Measurements from ENCODE around the gene CEP19.
"Not testable (repeated sequence)": the region's sequence is repeated elsewhere in the genome, so short reads cannot be mapped to it uniquely, and the experiment has no call there.

CEP19 gene

GRCh38 chr3:196740481-196741248, 28.6 kb upstream of the CEP19 start:
- Histone ChIP-seq H3K27ac (ENCODE audit: low read depth, low read length) (peak overlapping the region; percentile 93), H3K9ac (ENCODE audit: low read depth in 1 of 2, low read length in 2 of 2) (peak overlapping the region; percentile 92 to 96), H3K4me1 (ENCODE audit: control insufficient read depth in 1 of 2, insufficient read depth in 2 of 2, low read length in 2 of 2) (peaks cover 8 to 12% of the 10 kb centered on the region in 2 donors), H3K4me3 (ENCODE audit: low read depth in 1 of 2, low read length in 2 of 2) (peak overlapping the region; percentile 93 to 98), H3K36me3 (ENCODE audit: control insufficient read depth in 1 of 2, insufficient read depth in 2 of 2, low read length in 2 of 2) (no peaks in the 10 kb centered on the region), H3K27me3 (ENCODE audit: control insufficient read depth in 1 of 2, insufficient read depth in 2 of 2, low read length in 2 of 2) (no peaks in the 10 kb centered on the region), H3K9me3 (ENCODE audit: control insufficient read depth in 1 of 2, low read length in 2 of 2) (no peaks in the 10 kb centered on the region)

GRCh38 chr3:196739671-196740480, 27.8 kb upstream of the CEP19 start, which contains the start of gene PAK2:
PAK2 (plus strand) TSS chr3:196739857; CDS start chr3:196782647, 42,790 bp downstream.
- Histone ChIP-seq H3K27me3 (ENCODE audit: control insufficient read depth in 1 of 2, insufficient read depth in 2 of 2, low read length in 2 of 2) (no peaks in the 10 kb centered on the region), H3K4me1 (ENCODE audit: control insufficient read depth in 1 of 2, insufficient read depth in 2 of 2, low read length in 2 of 2) (peaks cover 8 to 12% of the 10 kb centered on the region in 2 donors), H3K4me3 (ENCODE audit: low read depth in 1 of 2, low read length in 2 of 2) (peak within 1 kb of the TSS; percentile 93 to 98), H3K36me3 (ENCODE audit: control insufficient read depth in 1 of 2, insufficient read depth in 2 of 2, low read length in 2 of 2) (no peaks in the 10 kb centered on the region), H3K9ac (ENCODE audit: low read depth in 1 of 2, low read length in 2 of 2) (peak within 1 kb of the TSS; percentile 92 to 96), H3K27ac (ENCODE audit: low read depth, low read length) (peak within 1 kb of the TSS; percentile 93), H3K9me3 (ENCODE audit: control insufficient read depth in 1 of 2, low read length in 2 of 2) (no peaks in the 10 kb centered on the region)

DNA sequence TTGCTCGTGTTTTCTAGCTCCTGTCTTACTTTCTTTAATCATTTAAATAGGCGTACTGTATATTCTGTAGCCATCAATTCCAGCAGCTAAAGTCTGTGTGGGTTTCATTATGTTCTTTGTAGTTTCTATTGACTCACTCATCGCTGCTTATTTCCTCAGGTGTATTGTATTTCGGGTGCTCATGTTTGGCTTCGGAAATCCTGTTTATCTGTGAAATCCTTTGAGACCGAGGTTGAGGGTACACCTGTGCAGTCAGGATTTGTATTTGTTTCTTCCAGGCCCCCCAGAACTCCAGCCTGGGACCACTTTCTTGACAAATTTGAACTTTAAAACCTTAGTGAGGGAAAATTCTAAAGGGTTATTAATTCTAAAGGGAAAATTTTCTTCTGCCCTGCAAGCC, 25.6 kb upstream of the CEP19 start:
- H3K4me1 ChIP-seq (ENCODE audit: control insufficient read depth in 1 of 2, insufficient read depth in 2 of 2, low read length in 2 of 2), result peaks cover 8% of the 10 kb centered on the region in 2 donors
- no peaks in the 10 kb centered on the region for H3K36me3 ChIP-seq (ENCODE audit: control insufficient read depth in 1 of 2, insufficient read depth in 2 of 2, low read length in 2 of 2)
- no peaks in the 10 kb centered on the region for H3K27me3 ChIP-seq (ENCODE audit: control insufficient read depth in 1 of 2, insufficient read depth in 2 of 2, low read length in 2 of 2)
- H3K9me3 ChIP-seq (ENCODE audit: control insufficient read depth in 1 of 2, low read length in 2 of 2), result no peaks in the 10 kb centered on the region
- no peak overlapping the region for H3K27ac ChIP-seq (ENCODE audit: low read depth, low read length)
- no peak overlapping the region for H3K4me3 ChIP-seq (ENCODE audit: low read depth in 1 of 2, low read length in 2 of 2)
- H3K9ac ChIP-seq (ENCODE audit: low read depth in 1 of 2, low read length in 2 of 2), result no peak overlapping the region

DNA sequence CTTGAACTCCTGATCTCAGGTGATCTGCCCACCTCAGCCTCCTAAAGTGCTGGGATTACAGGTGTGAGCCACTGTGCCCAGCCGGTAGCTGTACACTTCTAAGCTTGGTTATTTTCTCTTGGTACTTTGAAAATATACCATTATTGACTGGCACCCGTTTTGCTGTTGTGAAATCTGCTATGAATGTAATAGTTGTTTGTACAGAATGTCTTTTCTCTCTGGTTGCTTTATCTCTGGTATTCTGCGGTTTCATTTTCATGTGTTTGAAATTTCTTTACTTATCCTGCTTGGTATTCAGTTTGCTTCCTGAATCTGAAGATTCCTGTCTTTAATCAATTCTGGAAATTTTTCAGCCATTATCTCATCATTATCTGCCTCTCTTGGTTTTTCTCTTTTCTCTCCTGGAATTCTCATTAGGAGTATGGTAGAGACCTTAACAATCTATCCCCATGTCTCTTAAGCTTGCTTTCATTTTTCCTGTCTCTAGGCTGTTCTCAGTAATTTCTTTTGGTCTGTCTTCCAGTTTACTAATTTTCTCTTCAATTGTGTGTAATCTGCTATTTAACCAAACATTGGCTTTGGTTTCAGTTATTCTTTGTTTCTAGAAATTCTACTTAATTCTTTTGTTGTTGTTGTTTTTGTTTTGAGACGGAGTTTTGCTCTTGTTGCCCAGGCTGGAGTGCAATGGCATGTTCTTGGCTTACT, 24.8 kb upstream of the CEP19 start:
- no peak overlapping the region for H3K4me3 ChIP-seq (ENCODE audit: low read depth in 1 of 2, low read length in 2 of 2)
- peaks cover 4 to 7% of the 10 kb centered on the region in 2 donors for H3K4me1 ChIP-seq (ENCODE audit: control insufficient read depth in 1 of 2, insufficient read depth in 2 of 2, low read length in 2 of 2)
- no peak overlapping the region for H3K27ac ChIP-seq (ENCODE audit: low read depth, low read length)
- no peaks in the 10 kb centered on the region for H3K36me3 ChIP-seq (ENCODE audit: control insufficient read depth in 1 of 2, insufficient read depth in 2 of 2, low read length in 2 of 2)
- no peaks in the 10 kb centered on the region for H3K27me3 ChIP-seq (ENCODE audit: control insufficient read depth in 1 of 2, insufficient read depth in 2 of 2, low read length in 2 of 2)
- H3K9ac ChIP-seq (ENCODE audit: low read depth in 1 of 2, low read length in 2 of 2), result no peak overlapping the region
- H3K9me3 ChIP-seq (ENCODE audit: control insufficient read depth in 1 of 2, low read length in 2 of 2), result no peaks in the 10 kb centered on the region

DNA sequence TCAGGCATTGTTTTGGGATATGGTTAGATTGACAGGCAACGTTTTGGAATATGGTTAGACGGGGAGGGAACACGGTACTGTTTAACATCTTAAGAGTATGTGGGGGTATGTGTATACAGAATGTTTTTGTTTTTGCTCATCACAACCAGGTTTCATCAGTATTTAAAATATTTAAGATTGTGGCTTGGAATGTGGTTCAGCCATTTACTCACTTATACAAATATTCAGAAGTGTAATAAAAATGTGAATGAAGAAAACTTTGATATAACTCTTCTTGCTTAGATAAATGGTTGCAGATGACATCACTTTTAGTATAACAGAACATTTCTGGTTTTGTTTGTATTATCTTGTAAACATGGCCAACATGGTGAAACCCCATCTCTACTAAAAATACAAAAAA, 23.7 kb upstream of the CEP19 start:
- H3K9ac ChIP-seq (ENCODE audit: low read depth in 1 of 2, low read length in 2 of 2), result no peak overlapping the region
- H3K4me1 ChIP-seq (ENCODE audit: control insufficient read depth in 1 of 2, insufficient read depth in 2 of 2, low read length in 2 of 2), result peaks cover 0 to 4% of the 10 kb centered on the region in 2 donors
- H3K4me3 ChIP-seq (ENCODE audit: low read depth in 1 of 2, low read length in 2 of 2), result no peak overlapping the region
- H3K27me3 ChIP-seq (ENCODE audit: control insufficient read depth in 1 of 2, insufficient read depth in 2 of 2, low read length in 2 of 2), result no peaks in the 10 kb centered on the region
- no peaks in the 10 kb centered on the region for H3K9me3 ChIP-seq (ENCODE audit: control insufficient read depth in 1 of 2, low read length in 2 of 2)
- H3K27ac ChIP-seq (ENCODE audit: low read depth, low read length), result no peak overlapping the region
- no peaks in the 10 kb centered on the region for H3K36me3 ChIP-seq (ENCODE audit: control insufficient read depth in 1 of 2, insufficient read depth in 2 of 2, low read length in 2 of 2)

DNA sequence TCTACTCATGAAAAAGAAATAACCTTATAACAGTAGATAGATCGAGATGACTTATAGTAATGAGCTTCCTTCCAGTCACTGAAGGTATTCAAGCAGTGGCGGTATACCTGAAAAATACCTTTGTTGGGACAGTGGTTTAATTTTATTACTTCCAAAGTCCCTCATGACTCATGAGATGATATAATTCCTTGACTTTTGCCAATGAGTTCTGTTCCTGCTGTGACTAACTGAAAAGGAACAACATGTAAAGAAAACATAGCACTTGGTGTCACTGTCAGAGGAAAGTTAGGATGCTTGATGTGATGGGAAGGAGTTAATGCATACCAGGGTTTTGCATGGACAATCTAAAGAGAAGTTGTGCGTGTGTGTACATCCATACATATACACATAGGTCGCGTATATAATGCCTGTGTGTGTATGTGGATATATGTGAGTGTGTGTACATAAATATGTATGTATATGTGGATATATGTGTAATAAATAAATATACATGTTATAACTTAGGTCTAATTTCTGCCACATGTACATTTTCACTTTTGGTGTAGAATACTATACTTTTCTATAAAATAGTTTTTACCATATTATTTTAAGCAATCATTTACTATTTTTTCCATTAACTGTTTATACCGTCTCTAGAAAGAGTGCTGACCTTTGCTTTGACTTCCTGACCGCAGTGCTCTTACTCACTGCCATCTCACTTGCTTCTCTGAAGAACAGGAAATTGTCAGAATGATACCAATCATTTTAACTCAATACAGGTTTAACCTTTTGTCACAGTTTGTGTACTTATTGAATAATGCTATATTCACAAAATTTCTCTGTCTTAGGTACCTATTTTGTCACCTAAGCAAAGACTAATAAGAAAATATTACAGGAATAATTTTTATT, 15.0 kb upstream of the CEP19 start:
- Histone ChIP-seq H3K4me3 (ENCODE audit: low read depth in 1 of 2, low read length in 2 of 2) (no peak overlapping the region), H3K4me1 (ENCODE audit: control insufficient read depth in 1 of 2, insufficient read depth in 2 of 2, low read length in 2 of 2) (peaks cover 0 to 6% of the 10 kb centered on the region in 2 donors), H3K27me3 (ENCODE audit: control insufficient read depth in 1 of 2, insufficient read depth in 2 of 2, low read length in 2 of 2) (no peaks in the 10 kb centered on the region), H3K9ac (ENCODE audit: low read depth in 1 of 2, low read length in 2 of 2) (no peak overlapping the region), H3K36me3 (ENCODE audit: control insufficient read depth in 1 of 2, insufficient read depth in 2 of 2, low read length in 2 of 2) (peaks cover 0 to 8% of the 10 kb centered on the region in 2 donors), H3K9me3 (ENCODE audit: control insufficient read depth in 1 of 2, low read length in 2 of 2) (no peaks in the 10 kb centered on the region), H3K27ac (ENCODE audit: low read depth, low read length) (no peak overlapping the region)

- no peaks in the 10 kb centered on the region for H3K27me3 ChIP-seq (ENCODE audit: control insufficient read depth in 1 of 2, insufficient read depth in 2 of 2, low read length in 2 of 2)
- H3K27ac ChIP-seq (ENCODE audit: low read depth, low read length), result no peak overlapping the region
- no peak overlapping the region for H3K4me3 ChIP-seq (ENCODE audit: low read depth in 1 of 2, low read length in 2 of 2)
- H3K4me1 ChIP-seq (ENCODE audit: control insufficient read depth in 1 of 2, insufficient read depth in 2 of 2, low read length in 2 of 2), result peaks cover 0 to 2% of the 10 kb centered on the region in 2 donors
- peaks cover 0 to 4% of the 10 kb centered on the region in 2 donors for H3K36me3 ChIP-seq (ENCODE audit: control insufficient read depth in 1 of 2, insufficient read depth in 2 of 2, low read length in 2 of 2)
- no peaks in the 10 kb centered on the region for H3K9me3 ChIP-seq (ENCODE audit: control insufficient read depth in 1 of 2, low read length in 2 of 2)
- no peak overlapping the region for H3K9ac ChIP-seq (ENCODE audit: low read depth in 1 of 2, low read length in 2 of 2)
Measured at GRCh38 chr3:196721097-196721496, 9.0 kb upstream of the CEP19 start.

- H3K27me3 ChIP-seq (ENCODE audit: control insufficient read depth in 1 of 2, insufficient read depth in 2 of 2, low read length in 2 of 2); H3K9me3 ChIP-seq (ENCODE audit: control insufficient read depth in 1 of 2, low read length in 2 of 2); H3K27ac ChIP-seq (ENCODE audit: low read depth, low read length); H3K4me1 ChIP-seq (ENCODE audit: control insufficient read depth in 1 of 2, insufficient read depth in 2 of 2, low read length in 2 of 2); H3K9ac ChIP-seq (ENCODE audit: low read depth in 1 of 2, low read length in 2 of 2); H3K36me3 ChIP-seq (ENCODE audit: control insufficient read depth in 1 of 2, insufficient read depth in 2 of 2, low read length in 2 of 2); H3K4me3 ChIP-seq (ENCODE audit: low read depth in 1 of 2, low read length in 2 of 2): not testable (repeated sequence)
Measured at GRCh38 chr3:196717162-196717561, 5.1 kb upstream of the CEP19 start.

- H3K27ac ChIP-seq (ENCODE audit: low read depth, low read length), result peak overlapping the region; percentile 80
Measured at GRCh38 chr3:196712514-196713413, 714 bp upstream of the CEP19 start.

More at GRCh38 chr3:196712514-196713413, 714 bp upstream of the CEP19 start:
- H3K4me3 ChIP-seq (ENCODE audit: low read depth in 1 of 2, low read length in 2 of 2), result peak overlapping the region; percentile 88 to 95
- peak overlapping the region; percentile 54 to 80 for H3K9ac ChIP-seq (ENCODE audit: low read depth in 1 of 2, low read length in 2 of 2)
- no peaks in the 10 kb centered on the region for H3K9me3 ChIP-seq (ENCODE audit: control insufficient read depth in 1 of 2, low read length in 2 of 2)
- H3K27me3 ChIP-seq (ENCODE audit: control insufficient read depth in 1 of 2, insufficient read depth in 2 of 2, low read length in 2 of 2), result no peaks in the 10 kb centered on the region
- H3K36me3 ChIP-seq (ENCODE audit: control insufficient read depth in 1 of 2, insufficient read depth in 2 of 2, low read length in 2 of 2), result no peaks in the 10 kb centered on the region
- peaks cover 13% of the 10 kb centered on the region in 2 donors for H3K4me1 ChIP-seq (ENCODE audit: control insufficient read depth in 1 of 2, insufficient read depth in 2 of 2, low read length in 2 of 2)
